Liver (tissue), 3 donors: ENCODE results near the gene MAP4K1.

Source experiments
- CTCF ChIP-seq: fragments of 150-350 bp; IDR thresholded peaks from 2 replicates; pipeline ENCODE4 v1.5.1; 2017; ENCODE audit warnings: improper control_type of control experiment, low read depth, low read length; ENCODE audit not compliant: missing input control
- EGR1 ChIP-seq, 2 donors: IDR thresholded peaks; 2 replicates each; pipeline ENCODE4 v1.6.1; 2016 to 2018; ENCODE audit warnings: antibody characterized with exemption in 2 of 2, low read depth in 2 of 2
- HNF4A ChIP-seq, 2 donors: conservative IDR thresholded peaks; 2 replicates each; pipeline ENCODE4 v1.6.1; 2016; ENCODE audit warnings: antibody characterized with exemption in 2 of 2, mild to moderate bottlenecking in 2 of 2
- JUND ChIP-seq, 2 donors: IDR thresholded peaks; 2 replicates each; pipeline ENCODE4 v1.6.1; 2016; ENCODE audit warnings: antibody characterized with exemption in 2 of 2
- MAX ChIP-seq: IDR thresholded peaks from 2 replicates; pipeline ENCODE4 v1.6.1; 2016; ENCODE audit warnings: antibody characterized with exemption
- RAD21 ChIP-seq, 2 donors: IDR thresholded peaks; 2 replicates each; pipeline ENCODE4 v1.6.1; 2016; ENCODE audit warnings: antibody characterized with exemption in 2 of 2, mild to moderate bottlenecking in 2 of 2
- REST ChIP-seq: IDR thresholded peaks from 2 replicates; pipeline ENCODE4 v1.6.1; 2016; ENCODE audit warnings: antibody characterized with exemption, mild to moderate bottlenecking
- RXRA ChIP-seq, 2 donors: IDR thresholded peaks; 2 replicates each; pipeline ENCODE4 v1.6.1; 2017 to 2018; ENCODE audit warnings: antibody characterized with exemption in 2 of 2, mild to moderate bottlenecking in 1 of 2
- SP1 ChIP-seq: IDR thresholded peaks from 2 replicates; pipeline ENCODE4 v1.6.1; 2018; ENCODE audit warnings: antibody characterized with exemption, mild to moderate bottlenecking
- ZBTB33 ChIP-seq: IDR thresholded peaks from 2 replicates; pipeline ENCODE4 v1.6.1; 2016; ENCODE audit warnings: antibody characterized with exemption
- donor health status: healthy.
- donor health status: healthy.

GRCh38 chr19:38564981-38565690, 52.6 kb downstream of the MAP4K1 start:
- TF ChIP-seq CTCF, result no peak
- no peak for TF ChIP-seq SP1
- no peak for TF ChIP-seq ZBTB33
- TF ChIP-seq RXRA (IDR thresholded peaks at IDR 0.05), result no peak
- no peak for TF ChIP-seq EGR1 (IDR thresholded peaks at IDR 0.05; ENCODE audit: low read depth in 2 of 2)
- no peak for TF ChIP-seq JUND (IDR thresholded peaks at IDR 0.05)
- TF ChIP-seq RAD21 (IDR thresholded peaks at IDR 0.05), result no peak
- TF ChIP-seq MAX, result no peak
- TF ChIP-seq REST, result no peak
- TF ChIP-seq HNF4A (conservative IDR thresholded peaks at IDR 0.05), result no peak
